Right atrium auricular region (tissue), 2 donors: ENCODE measurements around the gene MLXIPL. TPM values are rescaled to one million over a fixed set of nuclear protein-coding genes. Genes with fewer than 3 reads are reported as not detected.
"Not testable (repeated sequence)": the region's sequence is repeated elsewhere in the genome, so short reads cannot be mapped to it uniquely, and the experiment has no call there.

Experiments
- DNase-seq: peaks from one replicate; pipeline ENCODE4 v3.0.0-alpha.2; 2019; ENCODE audit warnings: low spot score
- H3K27ac ChIP-seq, 2 donors: fragments of 200-600 bp; sonication (generic); 1 replicate in 1 of 2; 2 replicates in 1 of 2; pipeline ENCODE4 v1.5.1; 2016 to 2019
- H3K27me3 ChIP-seq, 2 donors: fragments of 200-600 bp; sonication (generic); one replicate each; pipeline versions ENCODE4 v1.5.1 to v1.6.0; 2017 to 2019
- H3K36me3 ChIP-seq: fragments of 200-600 bp; sonication (generic); one replicate; pipeline ENCODE4 v1.5.1; 2016
- H3K4me1 ChIP-seq, 2 donors: fragments of 200-600 bp; sonication (generic); one replicate each; pipeline versions ENCODE4 v1.5.1 to v1.6.0; 2017 to 2019
- H3K4me3 ChIP-seq, 2 donors: fragments of 200-600 bp; sonication (generic); 1 replicate in 1 of 2; 2 replicates in 1 of 2; pipeline ENCODE4 v1.5.1; 2017 to 2019; ENCODE audit warnings: mild to moderate bottlenecking in 1 of 2, moderate library complexity in 1 of 2
- H3K9me3 ChIP-seq, 2 donors: fragments of 200-600 bp; sonication (generic); one replicate each; pipeline ENCODE4 v1.5.1; 2019
- CTCF ChIP-seq, 2 donors: fragments of 200-600 bp; sonication (generic); IDR thresholded peaks; one replicate each; pipeline ENCODE4 v1.5.1; 2019; ENCODE audit warnings: antibody characterized with exemption in 2 of 2
- total RNA-seq, 2 donors: library from RNA; depleted of rRNA; stranded (reverse); fragments of >200 nt; gene quantifications; one replicate each; pipeline ENCODE4 v1.1.0, GENCODE V29; 2016

MLXIPL gene
- total RNA-seq, 2 donors from 2014 or later: 0.41 to 1.3 TPM

DNA sequence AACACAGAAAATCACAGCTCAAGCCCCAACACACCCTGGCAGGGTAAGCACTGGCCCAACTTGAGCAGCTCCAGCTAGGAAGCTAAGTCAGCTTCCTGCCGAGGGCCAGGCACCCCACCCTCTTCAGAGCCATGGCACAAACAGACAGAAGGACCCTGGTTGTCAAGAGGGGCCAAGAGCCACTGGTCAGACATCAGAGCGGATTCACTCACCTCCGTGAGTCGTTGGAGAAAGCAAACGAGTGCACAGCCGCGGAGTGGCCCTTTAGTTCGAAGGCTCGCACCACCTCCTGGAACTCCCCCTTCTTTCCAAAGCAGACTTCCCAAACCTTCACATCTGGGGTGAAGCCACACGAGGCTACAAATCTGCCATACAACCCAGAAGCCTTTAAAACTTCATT, 53.3 kb downstream of the MLXIPL start:
- no peaks in the 10 kb centered on the region for H3K27me3 ChIP-seq

DNA sequence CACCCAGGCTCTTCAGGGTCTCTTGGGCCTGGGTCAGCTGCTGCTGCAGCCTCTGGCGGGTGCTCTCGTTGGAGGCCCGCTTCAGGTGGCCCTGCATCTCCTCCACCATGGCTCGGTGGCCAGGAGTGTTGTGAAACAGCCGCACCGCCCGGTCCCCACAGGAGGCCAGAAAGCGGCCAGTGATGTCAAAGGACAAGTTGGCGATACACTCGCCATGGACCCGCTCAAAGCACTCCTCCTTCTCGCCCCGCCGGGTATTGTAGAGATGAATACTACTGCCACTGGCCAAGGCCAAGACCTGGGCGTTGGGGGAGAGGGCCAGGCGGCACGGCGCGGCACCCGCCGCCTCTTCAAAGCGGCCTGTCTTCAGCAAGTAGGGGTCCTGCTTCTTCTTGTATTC, 53.8 kb downstream of the MLXIPL start:
- Histone ChIP-seq H3K4me1 (no peaks in the 10 kb centered on the region), H3K4me3 (no peak overlapping the region), H3K36me3 (peaks cover 55% of the 10 kb centered on the region), H3K27me3 (no peaks in the 10 kb centered on the region), H3K9me3 (no peaks in the 10 kb centered on the region), H3K27ac (no peak overlapping the region)
- no peak for TF ChIP-seq CTCF (IDR thresholded peaks at IDR 0.05)
- DNase-seq: no peak

More for the DNA sequence above, 53.3 kb downstream of the MLXIPL start:
- no peak overlapping the region for H3K4me3 ChIP-seq
- H3K36me3 ChIP-seq: peaks cover 60% of the 10 kb centered on the region
- no peaks in the 10 kb centered on the region for H3K9me3 ChIP-seq
- peaks cover 0 to 2% of the 10 kb centered on the region in 2 donors for H3K4me1 ChIP-seq
- H3K27ac ChIP-seq: no peak overlapping the region
- no peak for DNase-seq
- no peak for TF ChIP-seq CTCF (IDR thresholded peaks at IDR 0.05)

- Histone ChIP-seq H3K4me3 (no peak overlapping the region), H3K27me3 (no peaks in the 10 kb centered on the region), H3K27ac (no peak overlapping the region), H3K36me3 (peaks cover 44% of the 10 kb centered on the region), H3K9me3 (no peaks in the 10 kb centered on the region), H3K4me1 (no peaks in the 10 kb centered on the region)
- DNase-seq: no peak
- no peak for TF ChIP-seq CTCF (IDR thresholded peaks at IDR 0.05)
Observed at GRCh38 chr7:73569042-73569608, 55.2 kb downstream of the MLXIPL start.

DNA sequence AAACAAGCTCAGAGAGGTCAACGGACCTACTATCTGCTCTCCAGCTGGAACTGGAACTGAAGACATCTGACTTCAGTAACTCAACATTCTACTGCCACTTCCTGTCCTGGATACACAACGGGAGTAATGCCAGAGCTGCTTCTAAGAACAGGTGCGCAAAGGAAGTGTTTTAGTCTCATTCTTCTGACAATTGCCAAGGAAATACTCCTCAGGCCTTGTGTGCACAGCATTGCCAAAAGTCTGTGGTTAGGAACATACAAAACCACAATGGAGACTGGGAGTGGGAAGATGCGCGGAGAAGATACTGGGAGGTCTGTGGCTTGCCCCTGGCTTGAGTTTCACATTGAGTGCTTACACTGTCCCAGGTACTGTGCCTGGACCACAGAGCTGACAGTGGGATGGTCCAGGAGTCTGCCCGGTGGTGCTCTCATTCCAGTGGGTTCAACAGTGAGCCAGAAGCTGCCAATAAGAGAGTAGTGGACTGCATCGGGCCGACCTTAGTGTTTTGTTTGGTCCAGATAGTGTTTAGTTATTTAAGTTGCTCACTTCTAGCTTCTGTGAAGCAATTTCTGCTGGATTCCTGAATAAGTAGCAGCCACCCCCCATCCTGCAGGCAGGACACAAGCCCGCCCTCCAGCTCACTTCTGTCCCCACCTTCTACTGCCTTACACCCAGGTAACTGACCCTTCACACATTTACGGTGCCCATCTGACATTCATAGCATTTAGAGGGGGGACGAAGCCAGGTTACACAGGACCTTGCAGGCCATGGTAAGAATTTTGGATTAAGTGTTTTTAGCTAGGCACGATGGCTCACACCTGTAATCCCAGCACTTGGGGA, 56.3 kb downstream of the MLXIPL start:
- Histone ChIP-seq H3K9me3 (no peaks in the 10 kb centered on the region), H3K27ac (no peak overlapping the region), H3K27me3 (no peaks in the 10 kb centered on the region), H3K4me1 (no peaks in the 10 kb centered on the region), H3K36me3 (peaks cover 34% of the 10 kb centered on the region), H3K4me3 (no peak overlapping the region)
- TF ChIP-seq CTCF (IDR thresholded peaks at IDR 0.05): no peak
- no peak for DNase-seq

GRCh38 chr7:73567140-73567539, 57.2 kb downstream of the MLXIPL start:
- H3K9me3 ChIP-seq: no peaks in the 10 kb centered on the region
- H3K4me3 ChIP-seq: no peak overlapping the region
- H3K27ac ChIP-seq: no peak overlapping the region
- peaks cover 24% of the 10 kb centered on the region for H3K36me3 ChIP-seq
- DNase-seq: no peak
- H3K4me1 ChIP-seq: no peaks in the 10 kb centered on the region
- no peak for TF ChIP-seq CTCF (IDR thresholded peaks at IDR 0.05)
- no peaks in the 10 kb centered on the region for H3K27me3 ChIP-seq

DNA sequence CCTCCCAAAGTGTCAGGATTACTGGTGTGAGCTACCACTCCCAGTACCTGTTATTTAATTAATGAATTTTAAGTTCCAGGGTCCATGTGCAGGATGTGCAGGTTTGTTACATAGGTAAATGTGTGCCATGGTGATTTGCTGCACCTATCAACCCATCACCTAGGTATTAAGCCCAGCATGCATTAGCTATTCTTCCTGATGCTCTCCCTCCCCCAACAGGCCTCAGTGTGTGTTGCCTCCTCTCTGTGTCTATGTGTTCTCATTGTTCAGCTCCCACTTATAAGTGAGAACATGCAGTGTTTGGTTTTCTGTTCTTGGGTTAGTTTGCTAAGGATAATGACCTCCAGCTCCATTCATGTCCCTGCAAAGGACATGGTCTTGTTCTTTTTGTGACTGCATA, 57.9 kb downstream of the MLXIPL start:
- H3K4me3 ChIP-seq: not testable (repeated sequence)

More for the DNA sequence above, 57.9 kb downstream of the MLXIPL start:
- not testable (repeated sequence) for H3K9me3 ChIP-seq, H3K27me3 ChIP-seq, H3K4me1 ChIP-seq, DNase-seq, H3K27ac ChIP-seq
- peaks cover 17% of the 10 kb centered on the region for H3K36me3 ChIP-seq
